ENCODE measurements around the gene ALX1.

ALX1 gene

GRCh38 chr12:85280165-85280983, at the start of gene ALX1:
Gene ALX1, plus strand, starts transcription at chr12:85280220. Its CDS starts 42 bp downstream, at chr12:85280262.
- FAIRE-seq, result no peak

- no peak for FAIRE-seq
Measured at GRCh38 chr12:85237327-85237726, 42.7 kb upstream of the ALX1 start.

- no peak for FAIRE-seq
Measured at GRCh38 chr12:85244561-85244960, 35.5 kb upstream of the ALX1 start.

- FAIRE-seq, result no peak
Measured at GRCh38 chr12:85253853-85254252, 26.2 kb upstream of the ALX1 start.

- FAIRE-seq, result no peak
Measured at GRCh38 chr12:85257671-85258070, 22.3 kb upstream of the ALX1 start.

GRCh38 chr12:85260447-85260846, 19.6 kb upstream of the ALX1 start:
- no peak for FAIRE-seq

GRCh38 chr12:85260896-85261295, 19.1 kb upstream of the ALX1 start:
- FAIRE-seq, result no peak

- no peak for FAIRE-seq
Measured at GRCh38 chr12:85266356-85266755, 13.7 kb upstream of the ALX1 start.

- FAIRE-seq, result no peak
Measured at GRCh38 chr12:85273381-85274314, 6.4 kb upstream of the ALX1 start.

GRCh38 chr12:85274315-85274651, 5.7 kb upstream of the ALX1 start:
- no peak for FAIRE-seq

GRCh38 chr12:85275374-85275773, 4.6 kb upstream of the ALX1 start:
- FAIRE-seq, result no peak

- FAIRE-seq, result no peak
Measured at GRCh38 chr12:85277191-85277590, 2.8 kb upstream of the ALX1 start.

GRCh38 chr12:85277900-85278597, 2.0 kb upstream of the ALX1 start:
- FAIRE-seq, result no peak

- FAIRE-seq, result no peak
Measured at GRCh38 chr12:85278598-85279448, 1.2 kb upstream of the ALX1 start.

- no peak for FAIRE-seq
Measured at GRCh38 chr12:85279449-85280164, 413 bp upstream of the ALX1 start.

GRCh38 chr12:85280984-85281630, 1.1 kb downstream of the ALX1 start:
- FAIRE-seq, result no peak

GRCh38 chr12:85281636-85282312, 1.8 kb downstream of the ALX1 start:
- FAIRE-seq, result no peak

GRCh38 chr12:85283560-85283959, 3.5 kb downstream of the ALX1 start:
- no peak for FAIRE-seq

GRCh38 chr12:85296362-85296761, 16.3 kb downstream of the ALX1 start:
- FAIRE-seq, result no peak

GRCh38 chr12:85299053-85299452, 19.0 kb downstream of the ALX1 start:
- no peak for FAIRE-seq

GRCh38 chr12:85301051-85301450, 21.0 kb downstream of the ALX1 start:
- no peak for FAIRE-seq

Data from TTC549 (cell line).